SJCRH30 (cell line): ENCODE results near the gene SCARF2. TPM values are rescaled to one million over a fixed set of nuclear protein-coding genes. Genes with fewer than 3 reads are reported as not detected.

Source experiments
- DNase-seq, 2 experiments: peaks; one replicate each; pipeline ENCODE4 v3.0.0-alpha.2; 2015 to 2020
- H3K27ac ChIP-seq: fragments of 250-450 bp; sonication (Bioruptor Pico); 2 replicates; pipeline ENCODE4 v1.5.1; 2020; ENCODE audit warnings: mild to moderate bottlenecking, moderate library complexity
- H3K27me3 ChIP-seq: fragments of 250-450 bp; sonication (Bioruptor Pico); 2 replicates; pipeline ENCODE4 v1.5.1; 2020; ENCODE audit warnings: mild to moderate bottlenecking, moderate library complexity
- H3K36me3 ChIP-seq: fragments of 250-450 bp; sonication (Bioruptor Pico); 2 replicates; pipeline ENCODE4 v1.5.1; 2020; ENCODE audit warnings: mild to moderate bottlenecking, moderate library complexity
- H3K4me1 ChIP-seq: fragments of 250-450 bp; sonication (Bioruptor Pico); 2 replicates; pipeline ENCODE4 v1.5.1; 2020; ENCODE audit warnings: mild to moderate bottlenecking, moderate library complexity
- H3K4me3 ChIP-seq: fragments of 250-450 bp; sonication (Bioruptor Pico); 2 replicates; pipeline ENCODE4 v1.5.1; 2020; ENCODE audit warnings: mild to moderate bottlenecking, moderate library complexity
- H3K9me3 ChIP-seq: fragments of 250-450 bp; sonication (Bioruptor Pico); replicated peaks from 2 replicates; pipeline ENCODE4 v1.5.1; 2020; ENCODE audit warnings: mild to moderate bottlenecking, moderate library complexity
- total RNA-seq: library from RNA; depleted of rRNA; stranded (reverse); fragments of >200 nt; shearing (Covaris generic); gene quantifications from 2 replicates; pipeline ENCODE4 v1.2.3, GENCODE V29; 2014

Gene SCARF2
- total RNA-seq, 1 experiment from 2014 or later: 12.9 TPM

DNA sequence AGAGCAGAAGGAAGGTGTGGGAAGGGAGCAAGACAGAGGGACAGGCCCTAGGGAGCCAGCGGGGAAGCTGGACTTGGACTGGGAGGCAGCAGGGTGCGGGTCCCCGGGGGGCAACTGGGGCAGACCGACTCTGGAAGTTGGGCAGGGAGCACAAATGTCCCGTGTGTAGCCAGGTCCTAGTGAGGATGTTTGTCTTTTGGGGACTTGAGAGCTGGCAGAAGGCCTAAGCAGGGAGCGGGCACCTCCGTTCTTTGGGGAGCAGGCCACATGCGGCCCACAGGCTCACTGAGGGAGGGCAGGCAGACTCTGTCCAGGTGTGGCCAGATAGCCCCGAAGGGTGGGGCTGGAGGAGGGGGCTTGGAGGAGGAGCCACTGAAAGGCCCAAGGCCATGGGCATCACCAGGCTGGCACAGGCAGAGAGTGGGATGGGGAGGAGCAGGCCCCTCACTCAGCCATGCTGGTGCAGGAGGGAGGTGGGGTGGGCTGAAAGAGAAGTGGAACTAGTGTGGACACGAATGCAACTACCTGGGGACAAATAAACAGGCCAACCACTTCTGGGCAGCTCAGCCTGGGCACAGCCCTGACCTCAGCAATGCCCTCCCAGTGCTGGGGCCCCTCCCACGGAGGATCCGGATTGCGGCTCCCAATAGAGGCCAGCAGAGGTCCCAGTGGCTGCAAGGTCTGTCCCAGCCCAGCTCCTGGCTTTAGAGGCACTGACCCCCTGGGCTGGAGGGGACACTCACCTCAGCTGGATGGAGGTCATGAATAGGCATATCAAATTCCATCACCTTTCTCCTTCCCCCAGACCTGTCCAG, 1.3 kb upstream of the SCARF2 start:
- no peak for DNase-seq
- no peaks in the 10 kb centered on the region for H3K9me3 ChIP-seq
- H3K4me3 ChIP-seq: no peak overlapping the region; the same call in 1 of the 2 replicates
- no peaks in the 10 kb centered on the region for H3K36me3 ChIP-seq
- no peaks in the 10 kb centered on the region for H3K27me3 ChIP-seq
- H3K4me1 ChIP-seq: no peaks in the 10 kb centered on the region; the same call in 1 of the 2 replicates
- H3K27ac ChIP-seq: no peak overlapping the region

DNA sequence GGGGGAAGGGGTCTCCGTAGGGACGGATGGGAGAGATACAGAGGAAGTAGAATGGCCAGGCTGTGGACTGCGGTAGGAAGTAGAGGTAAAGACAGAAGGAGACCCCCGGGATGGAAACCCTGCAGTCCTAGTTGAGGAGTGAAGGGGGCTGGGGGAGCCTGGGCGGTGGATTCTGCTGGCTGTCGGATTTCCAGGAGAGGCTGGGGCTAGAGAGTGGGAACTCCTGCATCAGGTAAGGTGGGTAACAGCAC, 727 bp upstream of the SCARF2 start:
- H3K36me3 ChIP-seq: no peaks in the 10 kb centered on the region
- no peaks in the 10 kb centered on the region for H3K9me3 ChIP-seq
- H3K27me3 ChIP-seq: no peaks in the 10 kb centered on the region
- H3K27ac ChIP-seq: no peak overlapping the region
- peak overlapping the region; percentile 97 for H3K4me3 ChIP-seq
- no peaks in the 10 kb centered on the region; the same call in 1 of the 2 replicates for H3K4me1 ChIP-seq
- no peak for DNase-seq

DNA sequence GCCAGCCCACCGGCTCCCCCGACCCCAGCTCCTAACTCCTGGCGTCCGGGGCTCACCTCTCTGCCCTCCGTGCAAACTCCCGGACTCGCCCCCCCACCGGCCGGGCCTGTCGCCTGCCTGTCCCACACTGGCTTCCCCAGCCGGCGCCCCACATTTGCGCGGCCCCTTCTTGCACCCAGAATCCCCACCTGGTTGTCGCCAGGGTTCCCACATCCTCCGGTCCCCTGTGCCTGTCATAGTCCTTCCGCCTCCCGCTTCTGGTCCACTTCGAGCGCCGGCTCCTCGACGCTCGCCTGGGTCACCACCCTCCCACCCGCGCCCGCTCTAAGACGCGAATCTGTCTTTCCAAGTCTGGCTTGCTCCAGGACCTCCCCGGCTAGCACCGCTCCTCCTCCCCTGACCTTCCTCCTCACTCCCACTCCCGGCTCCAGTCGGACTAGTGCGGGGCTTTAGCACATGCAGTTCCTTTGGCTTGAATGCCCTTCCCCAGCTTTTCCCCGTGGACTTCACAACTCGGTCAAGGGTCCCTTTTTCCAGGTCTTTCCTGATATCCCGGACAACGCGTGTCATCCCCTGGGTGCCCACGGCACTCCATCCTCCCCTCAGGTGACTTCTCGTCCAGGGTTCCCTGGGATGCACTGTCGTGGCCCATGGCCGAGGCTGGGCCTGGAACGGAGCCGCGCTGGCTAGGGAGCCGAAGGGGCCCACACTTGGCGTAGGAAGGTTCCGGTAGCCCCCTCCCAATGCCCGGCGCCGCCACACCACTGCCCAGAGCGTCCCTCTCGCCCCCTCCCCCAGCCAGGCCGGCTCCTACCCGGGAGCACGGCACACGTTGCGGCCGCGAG, 635 bp downstream of the SCARF2 start:
- Histone ChIP-seq H3K9me3 (no peaks in the 10 kb centered on the region), H3K36me3 (no peaks in the 10 kb centered on the region), H3K27ac (peak overlapping the region; percentile 16; the same call in 1 of the 2 replicates), H3K4me3 (peak overlapping the region; percentile 97), H3K27me3 (no peaks in the 10 kb centered on the region), H3K4me1 (no peaks in the 10 kb centered on the region; the same call in 1 of the 2 replicates)
- DNase-seq: peak; percentile 36 to 48

DNA sequence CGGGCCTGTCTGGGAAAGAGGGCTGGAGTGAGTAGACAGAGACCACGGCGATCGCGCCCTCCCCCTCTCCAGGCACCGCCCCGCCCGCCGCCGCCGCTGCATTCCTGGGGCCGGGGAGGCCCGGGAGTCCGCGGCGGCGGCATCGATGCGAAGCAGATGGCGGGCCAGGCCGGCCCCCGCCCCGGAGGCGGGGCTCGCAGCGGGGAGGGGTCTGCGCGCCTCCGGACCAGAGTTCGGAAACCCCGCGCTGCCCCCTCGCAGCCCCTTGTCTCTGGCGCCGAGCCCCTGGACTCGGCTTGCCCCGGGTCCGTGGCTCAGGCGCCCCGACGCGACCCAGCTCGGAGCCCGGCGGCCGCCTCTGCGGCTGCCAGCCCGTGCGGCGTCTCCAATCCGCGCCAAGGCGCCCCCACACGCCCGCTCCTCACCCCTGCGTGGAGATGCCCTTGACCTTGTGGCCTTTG, 1.3 kb downstream of the SCARF2 start:
- Histone ChIP-seq H3K9me3 (no peaks in the 10 kb centered on the region), H3K4me3 (peak overlapping the region; percentile 97), H3K27me3 (no peaks in the 10 kb centered on the region), H3K4me1 (no peaks in the 10 kb centered on the region; the same call in 1 of the 2 replicates), H3K36me3 (no peaks in the 10 kb centered on the region), H3K27ac (peak overlapping the region; percentile 16; the same call in 1 of the 2 replicates)
- peak; percentile 51 to 59 for DNase-seq

DNA sequence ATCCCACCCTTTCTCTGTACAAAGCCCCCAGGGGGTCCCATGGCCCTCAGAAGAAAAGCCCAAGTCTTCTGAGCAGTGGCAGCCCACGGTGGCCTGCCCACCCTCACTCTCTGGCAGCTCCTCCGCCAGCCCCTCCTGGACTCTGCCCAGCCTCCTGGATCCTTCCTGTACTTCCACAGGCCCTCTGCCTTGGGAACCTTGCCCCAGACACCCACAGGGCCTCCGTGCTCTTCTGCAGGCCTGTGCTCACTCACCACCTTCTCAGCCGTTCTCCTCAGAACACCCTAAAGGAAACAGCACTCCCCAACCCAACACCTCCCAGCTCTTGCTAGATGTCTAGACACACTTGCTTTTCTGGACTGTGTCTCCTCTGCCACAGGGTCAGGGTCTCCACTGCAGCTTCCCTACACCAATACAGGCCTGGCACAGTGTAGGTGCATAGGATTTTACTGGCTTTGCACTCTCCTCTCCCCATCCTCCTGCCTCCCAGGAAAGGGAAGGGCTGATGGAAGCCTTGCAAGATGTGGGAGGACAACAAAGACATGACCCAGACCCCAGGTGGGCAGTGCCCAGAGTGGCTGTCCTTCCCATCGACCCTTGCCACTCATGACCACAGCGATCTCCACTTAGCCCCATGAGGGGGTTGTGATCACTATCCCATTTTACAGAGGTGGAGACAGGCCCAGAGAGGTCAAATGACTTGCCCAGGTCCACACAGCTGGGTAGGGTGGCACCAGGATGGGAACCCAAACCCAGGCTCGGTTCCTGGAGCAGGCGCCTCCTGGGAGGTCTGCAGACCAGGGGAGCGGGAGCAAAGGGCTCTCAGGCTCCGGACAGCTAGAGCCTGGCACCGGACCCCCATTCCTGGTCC, 2.0 kb downstream of the SCARF2 start:
- Histone ChIP-seq H3K4me3 (peak overlapping the region; percentile 97), H3K9me3 (no peaks in the 10 kb centered on the region), H3K27me3 (no peaks in the 10 kb centered on the region), H3K27ac (no peak overlapping the region), H3K4me1 (no peaks in the 10 kb centered on the region; the same call in 1 of the 2 replicates), H3K36me3 (peaks cover under 1% of the 10 kb centered on the region)
- no peak for DNase-seq

DNA sequence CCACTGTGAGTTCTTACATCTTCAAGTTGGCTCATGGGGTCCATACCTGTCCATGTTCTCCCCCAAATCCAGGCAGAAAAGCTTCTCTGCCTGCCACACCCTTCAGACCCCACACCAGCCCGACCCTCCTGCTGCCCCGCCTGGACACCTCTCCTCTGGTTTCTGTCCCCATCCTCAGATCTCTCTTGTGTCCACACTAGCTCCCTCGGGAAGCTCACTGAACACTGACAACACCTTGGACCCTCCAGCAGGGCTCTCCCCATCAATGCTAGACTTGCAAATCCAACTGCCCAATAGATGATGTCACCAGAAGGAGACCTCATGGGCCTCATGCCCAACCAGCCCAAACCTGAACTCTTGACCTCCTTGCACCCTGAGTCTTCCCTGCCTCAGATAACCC, 2.9 kb downstream of the SCARF2 start:
- Histone ChIP-seq H3K9me3 (no peaks in the 10 kb centered on the region), H3K27me3 (no peaks in the 10 kb centered on the region), H3K36me3 (peaks cover 10% of the 10 kb centered on the region), H3K27ac (no peak overlapping the region), H3K4me3 (no peak overlapping the region), H3K4me1 (no peaks in the 10 kb centered on the region; the same call in 1 of the 2 replicates)
- DNase-seq: no peak

DNA sequence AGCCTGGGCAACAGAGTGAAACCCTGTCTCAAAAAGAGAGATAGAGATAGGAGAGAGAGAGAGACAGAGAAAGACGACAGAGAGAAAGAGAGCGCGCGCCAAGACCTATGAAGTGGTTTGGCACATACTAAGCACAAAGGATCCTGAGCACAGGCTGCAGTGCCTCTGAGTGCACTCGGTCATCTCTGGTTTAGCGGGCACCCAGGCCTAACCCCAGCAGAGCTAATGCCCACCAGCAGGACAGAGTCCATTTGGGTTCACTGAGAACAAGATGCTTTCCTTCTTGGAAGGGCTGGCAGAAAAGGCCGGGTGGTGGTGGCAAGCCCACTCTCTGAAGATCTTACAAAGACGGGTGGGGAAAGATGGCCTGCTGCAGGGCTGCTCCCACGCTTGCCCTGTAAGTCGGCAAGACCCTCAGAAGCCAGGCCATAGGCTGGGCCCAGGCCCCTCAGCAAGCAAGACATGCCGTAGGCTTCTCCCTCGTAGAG, 3.3 kb downstream of the SCARF2 start:
- Histone ChIP-seq H3K36me3 (peaks cover 15% of the 10 kb centered on the region), H3K27ac (no peak overlapping the region), H3K9me3 (no peaks in the 10 kb centered on the region), H3K27me3 (no peaks in the 10 kb centered on the region), H3K4me3 (no peak overlapping the region), H3K4me1 (no peaks in the 10 kb centered on the region; the same call in 1 of the 2 replicates)
- DNase-seq: no peak

DNA sequence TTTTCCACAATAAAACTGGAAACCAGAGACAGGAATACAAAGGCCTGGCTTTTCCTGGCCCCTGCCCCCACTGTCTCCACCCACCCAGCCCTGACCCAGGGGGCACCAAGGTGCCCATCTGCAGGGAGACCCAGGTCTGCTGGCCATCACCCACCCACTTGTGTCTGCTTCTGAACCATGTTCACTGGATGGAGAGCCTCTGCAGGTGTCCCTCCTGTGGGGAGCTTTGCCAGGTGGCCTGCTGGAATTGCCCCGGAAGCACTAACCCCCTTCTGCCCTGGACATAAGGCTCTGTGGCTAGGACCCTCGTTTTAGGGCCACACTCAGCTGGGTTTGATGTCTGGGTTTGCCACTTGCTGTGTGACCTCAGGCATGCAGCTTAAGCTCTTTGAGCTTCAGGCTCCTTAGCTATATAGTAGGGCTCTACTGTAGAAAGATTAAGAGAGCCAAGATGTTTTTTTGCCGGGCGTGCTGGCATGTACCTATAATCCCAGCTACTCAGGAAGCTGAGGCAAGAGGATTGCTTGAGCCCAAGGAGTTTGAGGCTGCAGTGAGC, 3.9 kb downstream of the SCARF2 start:
- H3K27ac ChIP-seq: no peak overlapping the region
- H3K9me3 ChIP-seq: no peaks in the 10 kb centered on the region
- H3K36me3 ChIP-seq: peaks cover 15% of the 10 kb centered on the region
- no peaks in the 10 kb centered on the region for H3K27me3 ChIP-seq
- H3K4me3 ChIP-seq: no peak overlapping the region
- H3K4me1 ChIP-seq: no peaks in the 10 kb centered on the region; the same call in 1 of the 2 replicates
- no peak for DNase-seq

DNA sequence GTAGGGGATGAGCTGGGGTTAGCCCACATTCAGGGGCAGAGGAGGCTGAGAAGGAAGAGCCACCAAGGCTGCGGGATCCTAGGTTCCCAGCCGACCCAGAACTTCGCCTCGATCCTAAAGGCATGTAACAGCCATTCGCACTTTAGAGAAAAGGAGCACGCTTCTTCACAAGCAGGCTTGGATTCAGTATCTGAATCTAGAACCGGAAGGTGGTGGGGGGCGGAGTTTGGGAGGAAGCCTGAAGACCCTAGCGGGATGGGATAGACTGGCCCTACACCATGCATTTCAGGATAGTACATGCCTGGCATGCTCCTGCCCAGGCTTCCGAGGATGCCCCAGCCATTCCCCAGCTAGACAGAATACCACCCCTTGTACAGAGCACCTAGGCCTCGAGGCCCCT, 4.4 kb downstream of the SCARF2 start:
- Histone ChIP-seq H3K27ac (no peak overlapping the region), H3K36me3 (peaks cover 15% of the 10 kb centered on the region), H3K4me3 (no peak overlapping the region), H3K27me3 (no peaks in the 10 kb centered on the region), H3K9me3 (no peaks in the 10 kb centered on the region), H3K4me1 (no peaks in the 10 kb centered on the region; the same call in 1 of the 2 replicates)
- no peak for DNase-seq

DNA sequence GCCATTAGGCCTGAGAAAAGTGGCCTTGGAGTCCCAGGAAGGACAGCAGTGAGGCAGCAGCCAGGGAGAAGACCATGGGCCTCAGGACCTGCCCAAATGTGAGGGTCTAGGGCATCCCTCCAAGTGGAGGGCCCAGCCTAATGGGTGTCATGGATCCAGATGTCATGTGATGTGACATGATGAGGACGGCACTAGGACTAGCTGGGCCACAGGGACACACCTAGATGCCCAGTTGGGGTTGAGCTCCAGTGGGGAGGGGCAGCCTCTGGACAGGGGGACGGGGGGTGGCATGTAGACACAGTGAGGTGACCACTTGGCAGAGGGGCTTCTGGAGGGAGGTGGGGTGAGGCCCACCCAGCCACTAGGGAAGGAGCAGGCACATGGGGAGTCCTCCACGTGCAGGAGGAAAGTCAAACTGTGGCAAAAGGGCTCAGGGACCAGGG, 5.4 kb downstream of the SCARF2 start:
- Histone ChIP-seq H3K9me3 (no peaks in the 10 kb centered on the region), H3K27ac (no peak overlapping the region), H3K4me3 (no peak overlapping the region), H3K27me3 (no peaks in the 10 kb centered on the region), H3K4me1 (no peaks in the 10 kb centered on the region; the same call in 1 of the 2 replicates), H3K36me3 (peaks cover 20% of the 10 kb centered on the region)
- DNase-seq: no peak

DNA sequence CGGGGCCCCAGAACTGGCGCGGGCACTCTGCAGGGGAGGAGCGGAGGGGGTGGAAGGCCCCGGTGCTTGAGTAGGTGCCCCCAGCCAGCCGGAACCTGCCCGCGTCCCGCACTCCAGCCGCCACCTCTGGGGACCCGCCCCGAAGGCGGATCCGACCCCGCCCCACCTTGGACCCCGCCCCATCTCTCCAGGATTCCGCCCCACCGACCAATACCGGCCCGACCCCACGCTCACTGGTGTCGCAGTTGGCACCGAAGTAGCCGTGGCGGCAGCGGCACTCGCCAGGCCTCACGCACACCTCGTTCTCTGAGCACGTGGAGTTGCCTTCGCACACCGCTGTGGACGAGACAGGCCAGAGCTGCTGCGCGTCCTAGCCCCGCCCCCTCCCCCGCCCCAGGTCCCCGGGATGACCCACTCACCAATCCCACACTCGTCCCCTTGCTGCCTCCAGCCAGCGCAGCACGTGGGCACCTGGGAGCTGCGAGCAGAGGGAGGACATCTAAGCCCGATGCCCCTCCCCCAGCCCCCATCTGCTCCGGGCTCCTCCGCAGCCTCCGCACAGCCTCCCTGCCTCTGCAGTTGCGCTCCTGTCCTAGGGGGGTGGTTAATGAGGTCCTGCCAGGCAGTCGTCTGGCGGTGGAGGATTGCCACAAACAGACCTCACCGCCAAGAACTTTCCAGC, 6.0 kb downstream of the SCARF2 start:
- H3K4me3 ChIP-seq: no peak overlapping the region
- H3K9me3 ChIP-seq: no peaks in the 10 kb centered on the region
- peaks cover 23% of the 10 kb centered on the region for H3K36me3 ChIP-seq
- H3K27me3 ChIP-seq: no peaks in the 10 kb centered on the region
- no peak overlapping the region for H3K27ac ChIP-seq
- H3K4me1 ChIP-seq: no peaks in the 10 kb centered on the region; the same call in 1 of the 2 replicates
- no peak for DNase-seq

DNA sequence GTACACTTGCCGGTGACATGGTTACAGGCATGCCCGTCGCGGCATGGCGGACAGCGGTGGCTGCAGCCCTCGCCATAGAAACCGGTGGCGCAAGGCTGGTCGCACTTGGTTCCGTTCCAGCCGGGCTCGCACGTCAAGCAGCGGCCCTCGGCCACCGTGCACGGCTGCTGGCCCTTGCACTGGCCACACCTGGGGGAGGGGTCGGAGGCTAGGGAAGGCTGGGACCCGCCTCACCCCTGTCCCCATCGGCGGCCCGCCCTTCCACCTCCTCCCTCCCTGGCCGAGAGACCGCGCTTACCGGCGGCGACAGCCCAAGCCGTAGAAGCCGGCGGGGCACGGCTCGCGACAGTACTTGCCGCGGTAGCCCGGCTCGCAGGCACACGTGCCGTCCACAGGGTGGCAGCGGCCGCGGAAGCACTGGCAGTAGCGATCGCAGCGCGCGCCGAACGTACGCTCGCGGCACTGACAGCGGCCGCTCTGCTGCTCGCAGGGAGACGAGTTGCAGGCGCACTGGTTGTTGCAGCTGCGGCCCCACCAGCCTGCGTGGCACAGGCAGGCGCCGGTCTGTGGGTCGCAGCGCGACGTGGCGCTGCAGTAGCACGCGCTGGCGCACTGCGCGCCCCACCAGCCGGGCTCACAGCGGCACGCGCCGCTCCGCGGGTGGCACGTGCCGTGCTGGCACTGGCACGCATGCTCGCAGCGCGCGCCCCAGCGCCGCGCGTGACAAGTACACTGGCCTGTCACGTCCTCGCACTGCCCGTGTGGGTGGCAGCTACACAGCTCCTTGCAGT, 6.7 kb downstream of the SCARF2 start:
- Histone ChIP-seq H3K4me3 (no peak overlapping the region), H3K27ac (no peak overlapping the region)
- no peak for DNase-seq

More for the DNA sequence above, 6.7 kb downstream of the SCARF2 start:
- H3K4me1 ChIP-seq: no peaks in the 10 kb centered on the region; the same call in 1 of the 2 replicates
- H3K36me3 ChIP-seq: peaks cover 29% of the 10 kb centered on the region
- no peaks in the 10 kb centered on the region for H3K27me3 ChIP-seq
- no peaks in the 10 kb centered on the region for H3K9me3 ChIP-seq
